Colonic mucosa (tissue), 4 donors: ENCODE measurements around the gene NUP133. TPM values are rescaled to one million over a fixed set of nuclear protein-coding genes. Genes with fewer than 3 reads are reported as not detected.

ENCODE experiments used
- DNase-seq: peaks from one replicate; pipeline ENCODE4 v3.0.0-alpha.2; 2020
- H3K27ac ChIP-seq: fragments of 200-600 bp; one replicate; pipeline ENCODE4 v1.8.0; 2021
- H3K27me3 ChIP-seq: fragments of 200-600 bp; one replicate; pipeline ENCODE4 v1.8.0; 2021
- H3K36me3 ChIP-seq: fragments of 200-600 bp; one replicate; pipeline ENCODE4 v1.8.0; 2021
- H3K4me1 ChIP-seq: fragments of 200-600 bp; one replicate; pipeline ENCODE4 v1.8.0; 2021; ENCODE audit warnings: mild to moderate bottlenecking
- H3K4me3 ChIP-seq: fragments of 200-600 bp; one replicate; pipeline ENCODE4 v1.8.0; 2021
- H3K9ac ChIP-seq, 2 donors: one replicate each; pipeline ENCODE4 v1.7.0; 2013; ENCODE audit warnings: control low read depth in 2 of 2, low read depth in 2 of 2, low read length in 2 of 2
- H3K9me3 ChIP-seq: fragments of 200-600 bp; one replicate; pipeline ENCODE4 v1.8.0; 2021
- intact Hi-C: fragments of 100-400 bp; cut with DNase I; formaldehyde crosslinking; loops from one replicate; pipeline ENCODE4 v1.14.1; 2022
- total RNA-seq, 2 donors: library from RNA; stranded (reverse); fragmentation: NEBNext Ultra II Directional in 1 of 2; extraction: Animal tissue kit (Norgen Biotek cat#: 25700) in 1 of 2; gene quantifications; one replicate each; pipeline ENCODE4 v1.2.1, GENCODE V29; 2021
- TF ChIP-seq, protein P1 (sequence below): fragments of 200-600 bp; IDR thresholded peaks from one replicate; pipeline ENCODE4 v1.8.0; 2022; ENCODE audit warnings: antibody characterized with exemption, mild to moderate bottlenecking
- donor health status: healthy.
- donor health status: DM: no; HTN: no; CAD: no.
- donor health status: DM: no; HTN: no; CAD: no.

Gene NUP133
- total RNA-seq, 2 donors from 2014 or later: 25.9 to 37.8 TPM

DNA sequence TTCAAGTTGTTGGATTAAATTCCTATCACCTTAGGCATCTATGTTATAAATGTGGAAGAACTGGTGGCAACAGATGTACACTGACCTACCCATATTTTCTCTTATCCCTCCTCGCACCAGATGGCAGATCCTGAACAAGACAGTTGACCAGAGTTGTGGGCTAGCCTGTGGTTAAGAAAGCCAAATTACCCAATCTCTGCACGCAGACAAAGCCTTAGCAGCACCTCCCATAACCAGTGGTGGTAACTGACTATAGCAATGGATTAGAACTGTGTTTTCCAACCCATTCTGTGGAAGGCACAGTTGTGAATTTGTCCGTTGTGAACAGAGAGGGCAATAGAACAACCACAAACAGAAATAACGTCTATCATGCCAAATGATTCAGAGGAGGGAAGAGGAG is 29.8 kb upstream of the NUP133 start:
- TF ChIP-seq, protein P1, sequence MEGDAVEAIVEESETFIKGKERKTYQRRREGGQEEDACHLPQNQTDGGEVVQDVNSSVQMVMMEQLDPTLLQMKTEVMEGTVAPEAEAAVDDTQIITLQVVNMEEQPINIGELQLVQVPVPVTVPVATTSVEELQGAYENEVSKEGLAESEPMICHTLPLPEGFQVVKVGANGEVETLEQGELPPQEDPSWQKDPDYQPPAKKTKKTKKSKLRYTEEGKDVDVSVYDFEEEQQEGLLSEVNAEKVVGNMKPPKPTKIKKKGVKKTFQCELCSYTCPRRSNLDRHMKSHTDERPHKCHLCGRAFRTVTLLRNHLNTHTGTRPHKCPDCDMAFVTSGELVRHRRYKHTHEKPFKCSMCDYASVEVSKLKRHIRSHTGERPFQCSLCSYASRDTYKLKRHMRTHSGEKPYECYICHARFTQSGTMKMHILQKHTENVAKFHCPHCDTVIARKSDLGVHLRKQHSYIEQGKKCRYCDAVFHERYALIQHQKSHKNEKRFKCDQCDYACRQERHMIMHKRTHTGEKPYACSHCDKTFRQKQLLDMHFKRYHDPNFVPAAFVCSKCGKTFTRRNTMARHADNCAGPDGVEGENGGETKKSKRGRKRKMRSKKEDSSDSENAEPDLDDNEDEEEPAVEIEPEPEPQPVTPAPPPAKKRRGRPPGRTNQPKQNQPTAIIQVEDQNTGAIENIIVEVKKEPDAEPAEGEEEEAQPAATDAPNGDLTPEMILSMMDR: no peak
- Histone ChIP-seq H3K4me3 (no peak overlapping the region), H3K4me1 (no peaks in the 10 kb centered on the region), H3K36me3 (peaks cover 17% of the 10 kb centered on the region), H3K9me3 (no peaks in the 10 kb centered on the region), H3K9ac (no peak overlapping the region), H3K27me3 (no peaks in the 10 kb centered on the region), H3K27ac (no peak overlapping the region)
- intact Hi-C loops: no loop called here
- DNase-seq: no peak

GRCh38 chr1:229536982-229537381 is 28.8 kb upstream of the NUP133 start:
- no peak for DNase-seq
- peaks cover 17% of the 10 kb centered on the region for H3K36me3 ChIP-seq

DNA sequence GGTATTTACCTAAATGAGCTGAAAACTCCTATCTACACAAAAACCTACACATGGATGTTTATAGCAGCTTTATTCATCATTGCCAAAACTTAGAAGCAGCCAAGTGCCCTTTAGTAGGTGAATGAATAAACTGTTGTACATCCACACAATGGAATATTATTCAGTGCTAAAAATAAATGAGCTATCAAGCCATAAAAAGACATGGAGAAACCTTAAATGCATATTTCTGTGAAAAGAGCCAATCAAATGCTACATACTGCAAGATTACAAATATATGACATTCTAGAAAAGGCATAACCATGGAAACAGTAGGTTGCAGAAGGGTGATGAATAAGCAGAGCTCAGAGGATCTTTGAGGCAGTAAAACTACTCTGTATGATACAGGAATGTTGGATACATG is 27.1 kb upstream of the NUP133 start:
- TF ChIP-seq, protein P1: no peak
- Histone ChIP-seq H3K36me3 (peaks cover 12% of the 10 kb centered on the region), H3K27me3 (no peaks in the 10 kb centered on the region), H3K27ac (no peak overlapping the region), H3K9ac (no peak overlapping the region), H3K4me3 (no peak overlapping the region), H3K4me1 (no peaks in the 10 kb centered on the region), H3K9me3 (no peaks in the 10 kb centered on the region)
- intact Hi-C loops: no loop called here
- DNase-seq: no peak

More at GRCh38 chr1:229536982-229537381, 28.8 kb upstream of the NUP133 start:
- Histone ChIP-seq H3K9me3 (no peaks in the 10 kb centered on the region), H3K9ac (no peak overlapping the region), H3K4me3 (no peak overlapping the region), H3K4me1 (no peaks in the 10 kb centered on the region), H3K27ac (no peak overlapping the region), H3K27me3 (no peaks in the 10 kb centered on the region)
- intact Hi-C loops: no loop called here
- TF ChIP-seq, protein P1: no peak

DNA sequence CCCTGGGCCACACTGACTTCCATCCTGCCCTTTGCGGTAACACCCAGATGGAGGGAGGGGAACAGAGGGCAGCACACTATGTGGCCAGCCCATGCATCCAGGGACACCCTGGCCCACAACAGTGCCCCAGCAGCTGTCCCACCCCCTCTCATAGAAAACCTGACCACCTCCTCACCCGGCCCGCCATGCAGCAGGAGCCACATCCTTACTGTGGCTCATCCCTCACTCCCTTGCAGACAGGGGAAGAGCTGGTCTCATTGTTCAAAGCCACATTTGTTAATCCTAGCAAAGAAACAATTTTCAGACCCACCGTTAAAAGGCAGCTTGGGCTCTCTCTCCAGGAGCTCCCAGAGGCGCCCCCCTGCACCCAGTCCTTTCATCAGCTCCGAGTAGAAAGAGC is 23.2 kb upstream of the NUP133 start:
- Histone ChIP-seq H3K4me3 (no peak overlapping the region), H3K36me3 (no peaks in the 10 kb centered on the region), H3K27me3 (no peaks in the 10 kb centered on the region), H3K27ac (no peak overlapping the region), H3K9me3 (no peaks in the 10 kb centered on the region), H3K4me1 (no peaks in the 10 kb centered on the region), H3K9ac (no peak overlapping the region)
- no peak for DNase-seq
- TF ChIP-seq, protein P1: no peak
- intact Hi-C loops: no loop called here

DNA sequence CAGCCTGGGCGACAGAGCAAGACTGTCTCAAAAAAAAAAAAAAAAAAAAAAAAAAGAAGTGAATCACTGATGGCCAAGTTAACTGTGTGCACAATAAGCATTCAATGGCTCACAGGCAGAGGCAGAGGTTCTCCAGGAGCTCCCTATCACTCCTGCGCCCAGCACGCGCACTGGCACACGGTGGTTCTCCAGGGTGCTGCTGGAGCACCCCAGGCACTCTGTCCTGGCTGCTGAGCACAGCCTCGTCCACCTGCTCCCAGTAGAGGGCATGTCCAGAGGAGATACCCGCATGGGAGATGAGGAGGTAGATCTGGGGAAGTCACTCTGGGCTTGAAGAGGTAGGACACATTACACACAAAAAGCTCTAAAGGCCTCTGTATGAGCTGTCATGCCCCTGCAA is 21.5 kb upstream of the NUP133 start:
- H3K9me3 ChIP-seq: no peaks in the 10 kb centered on the region
- TF ChIP-seq, protein P1: no peak
- no peak for DNase-seq
- no peak overlapping the region for H3K27ac ChIP-seq
- intact Hi-C loops: no loop called here
- no peak overlapping the region for H3K9ac ChIP-seq
- H3K4me1 ChIP-seq: no peaks in the 10 kb centered on the region
- no peak overlapping the region for H3K4me3 ChIP-seq
- no peaks in the 10 kb centered on the region for H3K36me3 ChIP-seq
- no peaks in the 10 kb centered on the region for H3K27me3 ChIP-seq

DNA sequence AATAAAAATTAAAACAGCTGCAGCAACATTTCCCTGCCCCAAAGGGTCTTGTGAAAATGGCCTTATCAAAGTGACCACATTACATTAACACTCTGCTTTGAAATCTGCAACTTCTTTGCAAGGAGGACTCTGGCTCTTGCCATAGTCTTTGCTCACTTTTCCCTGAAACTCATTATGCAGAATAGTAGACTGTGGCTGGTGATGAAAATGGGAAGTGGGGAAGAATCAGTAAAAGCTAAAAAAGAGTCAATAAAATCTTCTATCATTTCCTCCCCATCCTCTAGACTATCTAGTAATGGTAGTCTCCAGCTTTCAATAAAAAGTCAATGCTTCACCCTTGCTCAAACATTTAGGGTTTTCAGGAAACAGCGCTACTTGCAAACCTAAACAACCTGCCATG is 18.6 kb upstream of the NUP133 start:
- H3K36me3 ChIP-seq: no peaks in the 10 kb centered on the region
- intact Hi-C loops: no loop called here
- TF ChIP-seq, protein P1: no peak

More for the DNA sequence above, 18.6 kb upstream of the NUP133 start:
- Histone ChIP-seq H3K27ac (no peak overlapping the region), H3K9ac (no peak overlapping the region), H3K4me1 (no peaks in the 10 kb centered on the region), H3K27me3 (no peaks in the 10 kb centered on the region), H3K9me3 (no peaks in the 10 kb centered on the region), H3K4me3 (no peak overlapping the region)
- DNase-seq: no peak
